Neural cell (in vitro differentiated cells): ENCODE results near the gene GRIA3.

Source experiments
- CTCF ChIP-seq: fragments of 450-650 bp; IDR thresholded peaks from 2 replicates; pipeline ENCODE4 v1.5.1; 2014; ENCODE audit warnings: antibody characterized with exemption, mild to moderate bottlenecking, moderate library complexity; ENCODE audit not compliant: poor library complexity, severe bottlenecking
- MXI1 ChIP-seq: fragments of 450-650 bp; conservative IDR thresholded peaks from 2 replicates; pipeline ENCODE4 v1.6.1; 2014; ENCODE audit warnings: antibody characterized with exemption, mild to moderate bottlenecking; ENCODE audit not compliant: poor library complexity, severe bottlenecking
- POLR2AphosphoS5 ChIP-seq: IDR thresholded peaks from 2 replicates; pipeline ENCODE4 v1.6.1; 2012
- RAD21 ChIP-seq: fragments of 450-650 bp; conservative IDR thresholded peaks from 2 replicates; pipeline ENCODE4 v1.6.1; 2014; ENCODE audit warnings: antibody characterized with exemption, mild to moderate bottlenecking, moderate library complexity

- TF ChIP-seq CTCF: no peak
- TF ChIP-seq MXI1: no peak
- TF ChIP-seq RAD21: no peak
- no peak for TF ChIP-seq POLR2AphosphoS5
These were observed 304.9 kb downstream of the GRIA3 start for GRCh38 chrX:123489011-123489410.
